Activated CD4-positive, alpha-beta T cell treated with anti-CD3 and anti-CD28 coated beads for 36 hours (primary cell): ENCODE measurements around the gene HMGN1. TPM values are rescaled to one million over a fixed set of nuclear protein-coding genes. Genes with fewer than 3 reads are reported as not detected.

Experiments
- ATAC-seq: fragments of 200-7000 bp; cut with Tn5 transposase; one replicate; pipeline ENCODE4 v1.10.0; 2021; ENCODE audit warnings: mild to moderate bottlenecking, moderate library complexity
- CTCF ChIA-PET: fragments of 350-600 bp; sonication (Branson Sonifier 250); formaldehyde crosslinking; loops from one replicate; lab custom pipeline; 2021; ENCODE audit warnings: antibody characterized with exemption; lab: Charles Lee
- POLR2A ChIA-PET: fragments of 350-600 bp; sonication (Branson Sonifier 250); formaldehyde crosslinking; loops from one replicate; lab custom pipeline; 2021; ENCODE audit warnings: antibody characterized with exemption, inconsistent platforms; lab: Charles Lee
- DNase-seq: peaks from one replicate; pipeline ENCODE4 v3.0.0-alpha.2; 2020
- H3K27ac Mint-ChIP-seq: one replicate; pipeline ENCODE4 v1.8.0; 2021; ENCODE audit warnings: mixed read lengths
- H3K27me3 Mint-ChIP-seq: one replicate; pipeline ENCODE4 v1.8.0; 2021; ENCODE audit warnings: mixed read lengths
- H3K36me3 Mint-ChIP-seq: one replicate; pipeline ENCODE4 v1.8.0; 2021; ENCODE audit warnings: low read depth, mixed read lengths
- H3K4me1 Mint-ChIP-seq: one replicate; pipeline ENCODE4 v1.8.0; 2021; ENCODE audit warnings: mixed read lengths
- H3K4me3 Mint-ChIP-seq: one replicate; pipeline ENCODE4 v1.8.0; 2021; ENCODE audit warnings: mild to moderate bottlenecking, moderate library complexity, mixed read lengths
- H3K9me3 Mint-ChIP-seq: one replicate; pipeline ENCODE4 v1.8.0; 2021; ENCODE audit warnings: low read depth, mixed read lengths
- intact Hi-C, 2 experiments: fragments of 100-400 bp; cut with DNase I in 1 of 2; cut with micrococcal nuclease in 1 of 2; formaldehyde crosslinking; loops; one replicate each; pipeline versions ENCODE4 v1.14.2 to v1.15.1; 2022 to 2024; cut with DNase I, micrococcal nuclease
- total RNA-seq, 2 experiments: library from RNA; stranded (reverse); gene quantifications; one replicate each; pipeline ENCODE4 v1.2.3, GENCODE V29; 2021

The HMGN1 gene
- total RNA-seq, 2 experiments from 2014 or later: 335 to 419 TPM

DNA sequence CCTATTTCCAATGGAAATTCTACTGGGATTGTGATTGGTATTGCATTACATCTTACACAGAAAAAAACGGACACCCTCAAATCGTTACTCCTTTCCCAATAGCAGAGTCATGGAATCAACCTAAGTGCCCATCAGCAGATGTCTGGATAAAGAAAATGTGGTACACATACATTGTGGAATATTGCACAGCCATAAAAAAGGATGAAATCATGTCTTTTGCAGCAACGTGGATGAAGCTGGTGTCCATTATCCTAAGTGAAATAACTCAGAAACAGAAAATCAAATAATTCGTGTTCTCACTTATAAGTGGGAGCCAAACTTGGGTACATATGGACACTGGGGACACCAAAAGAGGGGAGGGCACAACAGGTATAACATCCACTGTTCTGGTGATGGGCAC lies 14.3 kb downstream of the HMGN1 start:
- Mint-ChIP-seq H3K27me3 (no peaks in the 10 kb centered on the region), H3K9me3 (no peaks in the 10 kb centered on the region), H3K27ac (no peak overlapping the region), H3K4me1 (no peaks in the 10 kb centered on the region), H3K4me3 (no peak overlapping the region), H3K36me3 (no peaks in the 10 kb centered on the region)
- intact Hi-C loops: no loop called here
- POLR2A ChIA-PET: no interaction called here
- ATAC-seq (no peak), DNase-seq (no peak)
- CTCF ChIA-PET: no interaction called here

DNA sequence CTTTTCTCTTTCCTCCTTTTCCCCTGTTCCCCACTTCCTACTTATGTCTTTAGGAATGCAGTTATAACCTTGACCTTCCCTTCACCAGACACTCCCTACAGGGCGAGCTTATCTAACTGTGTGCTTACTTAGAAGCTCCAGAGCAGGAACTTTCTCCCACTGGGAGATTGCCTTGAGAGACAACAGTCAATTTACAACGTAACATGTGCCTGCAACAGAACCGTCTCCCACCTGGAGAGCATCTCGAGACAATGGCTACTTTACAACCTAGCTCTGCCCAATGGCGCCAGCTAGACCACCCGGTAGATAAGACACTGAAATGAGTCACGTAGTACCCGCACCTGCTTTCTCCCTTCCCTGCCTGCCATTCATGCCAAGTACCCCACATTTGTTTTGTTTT lies 16.7 kb downstream of the HMGN1 start:
- ATAC-seq (no peak), DNase-seq (no peak)
- intact Hi-C loops: no loop called here
- Mint-ChIP-seq H3K4me1 (no peaks in the 10 kb centered on the region), H3K4me3 (no peak overlapping the region), H3K9me3 (no peaks in the 10 kb centered on the region), H3K27ac (no peak overlapping the region), H3K27me3 (no peaks in the 10 kb centered on the region), H3K36me3 (no peaks in the 10 kb centered on the region)
- POLR2A ChIA-PET: no interaction called here
- CTCF ChIA-PET: no interaction called here

DNA sequence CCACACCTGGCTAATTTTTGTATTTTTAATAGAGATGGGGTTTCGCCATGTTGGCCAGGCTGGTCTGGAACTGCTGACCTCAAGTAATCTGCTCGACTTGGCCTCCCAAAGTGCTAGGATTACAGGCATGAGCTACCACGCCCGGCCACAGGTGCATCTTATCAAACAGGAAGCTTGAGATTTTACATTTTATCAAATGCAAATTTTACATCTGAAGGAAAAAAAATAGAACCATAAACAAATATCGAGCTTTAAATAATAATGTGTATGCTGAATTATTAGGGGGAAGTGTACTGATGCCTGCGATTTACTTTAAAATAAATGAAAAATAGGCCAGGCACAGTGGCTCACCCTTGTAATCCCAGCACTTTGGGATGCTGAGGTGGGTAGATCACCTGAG lies 18.9 kb downstream of the HMGN1 start:
- Mint-ChIP-seq H3K27ac (no peak overlapping the region), H3K4me3 (no peak overlapping the region), H3K36me3 (no peaks in the 10 kb centered on the region), H3K9me3 (no peaks in the 10 kb centered on the region), H3K4me1 (no peaks in the 10 kb centered on the region), H3K27me3 (peaks cover 2% of the 10 kb centered on the region)
- CTCF ChIA-PET: no interaction called here
- no peak for DNase-seq
- no peak for ATAC-seq
- POLR2A ChIA-PET: interaction anchor here (0.7 kb wide), 1 partner anchor 19 kb away, joined by 3 read pairs; no protein-coding TSS in a partner anchor
- intact Hi-C loops: no loop called here

DNA sequence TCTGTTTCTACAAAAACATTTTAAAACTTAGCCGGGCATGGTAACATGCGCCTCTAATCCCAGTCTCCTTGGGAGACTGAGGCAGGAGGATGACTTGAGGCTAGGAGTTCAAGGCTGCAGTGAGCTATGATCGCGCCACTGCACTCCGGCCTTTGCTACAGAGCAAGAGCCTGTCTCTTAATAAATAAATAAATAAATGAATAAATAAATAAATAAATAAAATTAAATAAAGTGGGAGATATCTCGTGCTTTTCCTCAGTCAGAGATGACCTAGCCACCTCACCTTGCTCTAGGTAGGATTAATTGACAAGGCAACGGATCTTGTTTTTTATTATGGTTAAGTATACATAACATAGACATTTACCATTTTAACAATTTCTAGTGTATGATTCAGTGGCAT lies 21.2 kb downstream of the HMGN1 start:
- CTCF ChIA-PET: no interaction called here
- H3K4me3 Mint-ChIP-seq: no peak overlapping the region
- ATAC-seq: no peak
- POLR2A ChIA-PET: no interaction called here
- H3K27me3 Mint-ChIP-seq: peaks cover 2% of the 10 kb centered on the region
- intact Hi-C loops: no loop called here
- H3K4me1 Mint-ChIP-seq: no peaks in the 10 kb centered on the region
- DNase-seq: no peak
- no peaks in the 10 kb centered on the region for H3K36me3 Mint-ChIP-seq
- no peak overlapping the region for H3K27ac Mint-ChIP-seq
- H3K9me3 Mint-ChIP-seq: no peaks in the 10 kb centered on the region

DNA sequence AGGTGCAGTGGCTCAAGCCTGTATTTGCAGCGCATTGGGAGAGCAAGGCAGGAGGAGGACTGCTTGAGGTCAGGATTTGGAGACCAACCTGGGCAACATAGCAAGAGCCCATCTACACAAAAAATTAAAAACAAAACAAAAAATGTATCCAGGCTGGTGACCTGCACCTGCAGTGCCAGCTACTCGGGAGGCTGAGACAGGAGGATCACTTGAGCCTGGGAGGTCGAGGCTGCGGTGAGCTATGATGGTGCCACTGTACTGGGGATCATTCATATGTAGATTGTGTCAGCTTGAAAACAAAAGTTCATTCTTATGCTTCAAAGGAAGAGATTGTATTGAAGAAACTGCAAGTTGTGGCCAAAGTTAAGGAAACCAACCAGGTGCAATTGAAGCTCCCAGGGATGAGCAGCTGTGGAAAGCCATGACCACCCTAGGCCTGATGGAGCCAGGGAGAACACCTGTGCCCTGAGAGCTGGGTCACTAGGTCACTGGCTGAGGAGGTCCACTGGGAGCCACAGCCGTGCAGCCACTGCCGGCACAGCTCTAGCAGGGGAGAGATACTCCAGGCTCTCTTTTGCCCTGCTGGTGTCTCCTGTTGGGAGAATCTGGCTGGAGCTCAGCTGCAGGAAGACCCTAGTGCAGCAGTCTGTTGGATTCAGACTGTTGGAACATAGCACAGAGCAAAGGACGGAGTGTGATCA lies 22.1 kb downstream of the HMGN1 start:
- no peak for DNase-seq
- Mint-ChIP-seq H3K4me1 (no peaks in the 10 kb centered on the region), H3K9me3 (no peaks in the 10 kb centered on the region), H3K27ac (no peak overlapping the region), H3K27me3 (peaks cover 2% of the 10 kb centered on the region), H3K4me3 (no peak overlapping the region), H3K36me3 (no peaks in the 10 kb centered on the region)
- intact Hi-C loops: no loop called here
- ATAC-seq: no peak
- ChIA-PET POLR2A (interaction anchor here (0.5 to 0.7 kb wide), 3 partner anchors 21 to 49 kb away, joined by 3 to 7 read pairs (median 3); no protein-coding TSS in a partner anchor), CTCF (interaction anchor here (1.2 kb wide), 1 partner anchor 29 kb away, joined by 3 read pairs; no protein-coding TSS in a partner anchor)

DNA sequence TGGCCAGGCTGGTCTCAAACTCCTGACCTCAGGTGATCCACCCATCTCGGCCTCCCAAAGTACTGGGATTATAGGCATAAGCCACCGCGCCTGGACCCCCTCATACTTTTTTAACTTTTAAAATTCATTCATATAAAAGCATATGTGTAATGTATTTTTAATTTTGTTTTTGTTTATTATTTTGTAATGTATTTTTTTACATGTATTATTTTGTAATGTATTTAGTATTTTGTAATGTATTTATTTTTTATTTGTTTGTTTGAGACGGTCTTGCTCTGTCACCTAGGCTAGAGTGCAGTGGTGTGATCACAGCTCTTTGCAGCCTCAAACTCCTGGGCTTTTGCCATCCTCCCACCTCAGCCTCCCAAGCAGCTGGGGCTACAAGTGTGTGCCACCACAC lies 23.4 kb downstream of the HMGN1 start:
- H3K27ac Mint-ChIP-seq: no peak overlapping the region
- no peaks in the 10 kb centered on the region for H3K9me3 Mint-ChIP-seq
- POLR2A ChIA-PET: no interaction called here
- no peak overlapping the region for H3K4me3 Mint-ChIP-seq
- H3K36me3 Mint-ChIP-seq: no peaks in the 10 kb centered on the region
- H3K4me1 Mint-ChIP-seq: no peaks in the 10 kb centered on the region
- DNase-seq: no peak
- intact Hi-C loops: no loop called here
- no peak for ATAC-seq
- CTCF ChIA-PET: no interaction called here
- H3K27me3 Mint-ChIP-seq: peaks cover 2% of the 10 kb centered on the region

DNA sequence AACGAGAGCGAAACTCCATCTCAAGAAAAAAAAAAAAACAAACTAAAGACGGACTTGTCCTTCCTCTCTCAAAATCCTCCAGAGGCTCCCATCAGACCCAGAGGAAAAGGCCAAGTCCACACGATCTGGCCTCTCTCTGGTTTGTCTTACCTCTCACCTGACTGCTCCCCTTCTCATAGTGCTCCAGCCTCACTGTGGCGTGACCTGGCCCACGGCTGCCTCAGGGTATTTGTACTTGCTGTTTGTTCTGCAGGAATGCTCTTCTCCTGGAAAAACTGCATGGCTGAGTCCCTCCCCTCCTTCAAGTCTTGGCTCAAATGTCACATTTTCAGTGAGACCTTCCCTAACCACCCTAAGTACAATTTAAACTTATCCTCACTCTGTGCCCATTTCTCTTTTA lies 27.5 kb downstream of the HMGN1 start:
- Mint-ChIP-seq H3K27ac (no peak overlapping the region), H3K36me3 (no peaks in the 10 kb centered on the region), H3K9me3 (no peaks in the 10 kb centered on the region), H3K4me3 (no peak overlapping the region), H3K4me1 (peaks cover under 1% of the 10 kb centered on the region), H3K27me3 (peaks cover 2% of the 10 kb centered on the region)
- ChIA-PET POLR2A (no interaction called here), CTCF (no interaction called here)
- intact Hi-C loops: no loop called here
- ATAC-seq (no peak), DNase-seq (no peak)

DNA sequence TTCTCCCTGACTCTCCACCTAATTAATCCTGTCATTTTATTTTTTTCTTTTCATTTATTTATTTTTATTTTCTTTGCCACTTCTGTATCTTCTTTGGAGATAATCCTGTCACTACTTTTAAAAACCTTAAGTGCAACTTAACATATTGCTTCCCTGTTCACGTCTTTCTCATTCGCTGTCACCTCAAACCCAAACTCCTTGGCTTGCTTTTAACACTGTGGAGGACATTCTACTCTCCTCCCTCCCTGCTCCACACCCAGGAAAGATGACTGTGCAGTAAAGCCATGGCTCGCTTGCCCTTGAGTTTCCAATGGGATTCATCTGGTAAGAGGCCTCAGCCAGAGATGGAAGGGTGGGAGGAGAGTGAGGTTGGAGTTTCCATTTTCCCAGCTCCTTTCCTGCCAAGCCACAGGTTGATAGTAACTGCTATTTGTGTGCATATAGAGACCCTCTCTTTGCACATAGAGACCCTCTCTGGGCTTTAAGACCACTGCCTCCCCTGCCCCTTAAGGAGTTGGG lies 29.0 kb downstream of the HMGN1 start:
- POLR2A ChIA-PET: interaction anchor here (0.6 kb wide), 1 partner anchor 506 kb away, joined by 4 read pairs; no protein-coding TSS in a partner anchor
- Mint-ChIP-seq H3K36me3 (no peaks in the 10 kb centered on the region), H3K27me3 (no peaks in the 10 kb centered on the region), H3K4me1 (peaks cover 10% of the 10 kb centered on the region), H3K4me3 (no peak overlapping the region), H3K27ac (no peak overlapping the region), H3K9me3 (no peaks in the 10 kb centered on the region)
- ATAC-seq (no peak), DNase-seq (no peak)
- intact Hi-C loops: no loop called here
- CTCF ChIA-PET: interaction anchor here (0.6 kb wide), 1 partner anchor 137 kb away, joined by 4 read pairs; the partner anchor contains the start of gene PSMG1

DNA sequence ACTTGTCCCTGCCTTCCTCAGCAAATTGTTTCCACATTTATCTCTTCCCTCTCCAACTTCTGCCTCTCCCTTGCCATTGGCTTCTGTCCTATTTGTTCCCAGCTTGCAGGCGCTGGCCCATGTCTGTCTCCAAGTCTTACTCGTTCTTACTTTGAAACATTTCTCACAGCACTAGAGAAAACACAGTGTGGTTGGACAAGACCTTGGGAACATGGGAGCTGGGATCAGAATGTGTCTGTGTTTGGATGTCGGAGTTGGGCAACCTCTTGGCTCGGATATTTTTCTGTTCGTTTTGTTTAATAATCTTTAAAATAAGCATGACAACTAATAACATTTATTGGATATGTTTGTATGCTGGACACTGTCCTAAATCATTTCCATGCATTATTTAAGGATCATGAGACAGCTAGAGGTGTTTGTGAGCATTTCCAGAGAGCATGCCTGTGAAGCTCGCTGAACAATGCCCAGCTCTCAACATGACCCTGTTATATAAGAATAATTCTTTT lies 29.6 kb downstream of the HMGN1 start:
- no peak overlapping the region for H3K4me3 Mint-ChIP-seq
- POLR2A ChIA-PET: no interaction called here
- intact Hi-C loops: no loop called here
- H3K4me1 Mint-ChIP-seq: peaks cover 15% of the 10 kb centered on the region
- no peaks in the 10 kb centered on the region for H3K36me3 Mint-ChIP-seq
- no peak for DNase-seq
- CTCF ChIA-PET: no interaction called here
- H3K27ac Mint-ChIP-seq: no peak overlapping the region
- H3K9me3 Mint-ChIP-seq: no peaks in the 10 kb centered on the region
- no peaks in the 10 kb centered on the region for H3K27me3 Mint-ChIP-seq
- ATAC-seq: no peak

DNA sequence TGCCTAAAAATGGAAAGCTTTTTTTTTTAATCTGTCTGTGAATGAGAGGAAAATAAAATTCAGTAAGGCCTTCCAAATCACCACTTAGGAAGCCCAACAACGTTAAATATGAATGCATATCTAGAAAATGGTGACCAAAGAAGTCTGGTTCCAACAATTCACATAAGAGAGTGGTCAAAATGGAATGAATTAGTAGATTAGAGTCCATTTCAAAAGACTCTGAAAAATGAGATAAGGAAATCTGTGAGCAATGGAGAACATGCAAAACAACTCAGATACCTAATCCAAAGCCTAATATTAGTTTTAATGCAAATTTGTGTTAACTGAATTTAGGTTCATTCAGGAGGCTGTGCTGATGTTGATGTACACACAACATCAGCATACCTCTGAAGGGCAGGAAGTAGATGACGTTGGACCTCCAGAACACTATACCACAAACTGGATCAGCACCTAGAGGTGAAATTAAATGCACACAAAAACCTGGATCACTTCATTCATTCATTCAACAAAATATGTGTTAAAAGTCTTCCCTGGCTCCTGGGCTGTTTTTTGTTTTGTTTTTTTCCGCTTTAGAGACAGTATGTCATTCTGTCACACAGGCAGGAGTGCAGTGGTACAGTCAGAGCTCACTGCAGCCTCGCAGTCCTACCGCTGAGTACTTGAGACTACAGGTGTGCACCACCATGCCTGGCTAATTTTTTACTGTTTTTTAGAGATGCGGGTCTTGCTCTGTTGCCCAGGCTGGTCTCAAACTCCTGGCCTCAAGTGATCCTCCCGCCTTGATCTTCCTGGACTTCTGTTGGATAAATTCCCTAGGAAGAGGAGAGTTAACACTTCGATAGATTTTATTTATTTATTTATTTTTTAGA lies 30.6 kb downstream of the HMGN1 start:
- peaks cover 2% of the 10 kb centered on the region for H3K36me3 Mint-ChIP-seq
- H3K4me3 Mint-ChIP-seq: no peak overlapping the region
- CTCF ChIA-PET: interaction anchor here (0.6 kb wide), 3 partner anchors 22 to 118 kb away, joined by 3 to 4 read pairs (median 3); no protein-coding TSS in a partner anchor
- H3K9me3 Mint-ChIP-seq: no peaks in the 10 kb centered on the region
- ATAC-seq: no peak
- H3K4me1 Mint-ChIP-seq: peaks cover 17% of the 10 kb centered on the region
- H3K27me3 Mint-ChIP-seq: no peaks in the 10 kb centered on the region
- POLR2A ChIA-PET: no interaction called here
- H3K27ac Mint-ChIP-seq: no peak overlapping the region
- no peak for DNase-seq
- intact Hi-C loops: no loop called here
